Measurements from ENCODE around the gene TNS2. TPM values are rescaled to one million over a fixed set of nuclear protein-coding genes. Genes with fewer than 3 reads are reported as not detected.
A peak's percentile ranks its signal among the peaks of the same experiment; 100 is the strongest.

TNS2 gene
- total and polyA plus RNA-seq, 2 of the 13 experiments (the other 11 are each of a cell fraction or from before 2014, with no cell fraction given) = 8.9 to 20.4 TPM

DNA sequence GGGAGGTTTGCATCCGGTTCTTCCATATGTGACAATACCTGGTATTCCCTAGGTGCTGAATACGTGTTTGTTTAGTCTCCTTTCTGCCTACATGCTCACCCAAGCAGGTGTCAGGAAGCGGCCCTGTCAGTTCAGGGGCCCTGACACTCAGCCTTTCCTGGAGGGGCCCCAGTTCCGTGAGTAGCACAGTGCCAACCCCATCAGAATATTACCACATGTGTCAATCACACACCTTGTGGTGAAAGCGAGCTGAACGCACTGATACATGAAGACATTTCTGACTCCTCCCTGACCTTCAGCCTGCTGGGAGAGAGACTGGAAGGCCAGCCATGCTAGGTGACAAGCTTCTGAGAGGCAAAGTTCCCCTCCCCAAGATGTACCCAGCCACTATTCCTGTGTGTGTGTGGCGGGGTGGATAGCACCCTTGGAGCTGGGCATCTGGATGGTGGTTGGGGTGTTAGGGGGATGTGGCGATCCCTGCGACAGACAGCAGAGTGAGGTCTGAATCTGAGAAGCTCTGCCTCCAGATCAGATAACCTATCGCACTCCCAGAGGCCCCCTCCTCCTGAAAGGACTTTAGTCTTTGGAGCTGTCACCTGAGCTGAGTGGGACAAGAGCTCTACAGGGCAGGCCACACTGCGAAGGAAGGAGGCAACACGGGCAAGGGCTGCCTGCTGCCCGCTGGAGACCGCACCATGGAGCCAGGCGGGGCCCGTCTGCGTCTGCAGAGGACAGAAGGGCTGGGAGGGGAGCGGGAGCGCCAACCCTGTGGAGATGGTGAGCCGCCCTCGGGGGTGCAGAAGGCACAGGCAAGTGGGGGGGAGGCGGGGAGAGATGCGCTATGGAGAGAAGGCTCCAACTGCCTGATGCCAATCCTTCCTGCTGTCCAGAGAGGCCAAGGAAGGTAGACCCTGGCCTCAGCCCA is 53.3 kb downstream of the TNS2 start, which contains the start of gene SOAT2 (continued):
- TF ChIP-seq CBX5 (CRISPR knock-in tag; IDR thresholded peaks at IDR 0.05; ENCODE audit: borderline replicate concordance) = no peak
- no peak for TF ChIP-seq KLF11 (CRISPR knock-in tag; IDR thresholded peaks at IDR 0.05)
- no peak for TF ChIP-seq ZNF746 (CRISPR knock-in tag; IDR thresholded peaks at IDR 0.05)
- TF ChIP-seq GLI4 (CRISPR knock-in tag; IDR thresholded peaks at IDR 0.05; ENCODE audit: borderline replicate concordance) = no peak
- peak; percentile 82 for TF ChIP-seq ZFX (CRISPR knock-in tag; IDR thresholded peaks at IDR 0.05; ENCODE audit: low read depth)
- TF ChIP-seq, protein P1, sequence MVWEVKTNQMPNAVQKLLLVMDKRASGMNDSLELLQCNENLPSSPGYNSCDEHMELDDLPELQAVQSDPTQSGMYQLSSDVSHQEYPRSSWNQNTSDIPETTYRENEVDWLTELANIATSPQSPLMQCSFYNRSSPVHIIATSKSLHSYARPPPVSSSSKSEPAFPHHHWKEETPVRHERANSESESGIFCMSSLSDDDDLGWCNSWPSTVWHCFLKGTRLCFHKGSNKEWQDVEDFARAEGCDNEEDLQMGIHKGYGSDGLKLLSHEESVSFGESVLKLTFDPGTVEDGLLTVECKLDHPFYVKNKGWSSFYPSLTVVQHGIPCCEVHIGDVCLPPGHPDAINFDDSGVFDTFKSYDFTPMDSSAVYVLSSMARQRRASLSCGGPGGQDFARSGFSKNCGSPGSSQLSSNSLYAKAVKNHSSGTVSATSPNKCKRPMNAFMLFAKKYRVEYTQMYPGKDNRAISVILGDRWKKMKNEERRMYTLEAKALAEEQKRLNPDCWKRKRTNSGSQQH (CRISPR knock-in tag; IDR thresholded peaks at IDR 0.05; ENCODE audit: low read depth) = peak; percentile 60; the same call in 1 of the 2 replicates
- TF ChIP-seq ATF1 (CRISPR knock-in tag; IDR thresholded peaks at IDR 0.05) = no peak
- no peak for TF ChIP-seq ZNF747 (CRISPR knock-in tag; IDR thresholded peaks at IDR 0.05; ENCODE audit: borderline replicate concordance)
- TF ChIP-seq ZNF619 (CRISPR knock-in tag; IDR thresholded peaks at IDR 0.05) = no peak
- TF ChIP-seq, protein P2, sequence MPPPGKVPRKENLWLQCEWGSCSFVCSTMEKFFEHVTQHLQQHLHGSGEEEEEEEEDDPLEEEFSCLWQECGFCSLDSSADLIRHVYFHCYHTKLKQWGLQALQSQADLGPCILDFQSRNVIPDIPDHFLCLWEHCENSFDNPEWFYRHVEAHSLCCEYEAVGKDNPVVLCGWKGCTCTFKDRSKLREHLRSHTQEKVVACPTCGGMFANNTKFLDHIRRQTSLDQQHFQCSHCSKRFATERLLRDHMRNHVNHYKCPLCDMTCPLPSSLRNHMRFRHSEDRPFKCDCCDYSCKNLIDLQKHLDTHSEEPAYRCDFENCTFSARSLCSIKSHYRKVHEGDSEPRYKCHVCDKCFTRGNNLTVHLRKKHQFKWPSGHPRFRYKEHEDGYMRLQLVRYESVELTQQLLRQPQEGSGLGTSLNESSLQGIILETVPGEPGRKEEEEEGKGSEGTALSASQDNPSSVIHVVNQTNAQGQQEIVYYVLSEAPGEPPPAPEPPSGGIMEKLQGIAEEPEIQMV (CRISPR knock-in tag; IDR thresholded peaks at IDR 0.05; ENCODE audit: low read depth) = peak; percentile 13; the same call in 1 of the 2 replicates
- TF ChIP-seq GATAD2A (CRISPR knock-in tag; IDR thresholded peaks at IDR 0.05) = peak; percentile 55; the same call in 1 of the 2 replicates
- TF ChIP-seq, protein P3, sequence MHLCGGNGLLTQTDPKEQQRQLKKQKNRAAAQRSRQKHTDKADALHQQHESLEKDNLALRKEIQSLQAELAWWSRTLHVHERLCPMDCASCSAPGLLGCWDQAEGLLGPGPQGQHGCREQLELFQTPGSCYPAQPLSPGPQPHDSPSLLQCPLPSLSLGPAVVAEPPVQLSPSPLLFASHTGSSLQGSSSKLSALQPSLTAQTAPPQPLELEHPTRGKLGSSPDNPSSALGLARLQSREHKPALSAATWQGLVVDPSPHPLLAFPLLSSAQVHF (CRISPR knock-in tag; IDR thresholded peaks at IDR 0.05) = peak; percentile 83; the same call in 1 of the 2 replicates
- TF ChIP-seq ZNF264 (CRISPR knock-in tag; IDR thresholded peaks at IDR 0.05) = peak; percentile 57; the same call in 1 of the 2 replicates
- TF ChIP-seq, protein P4, sequence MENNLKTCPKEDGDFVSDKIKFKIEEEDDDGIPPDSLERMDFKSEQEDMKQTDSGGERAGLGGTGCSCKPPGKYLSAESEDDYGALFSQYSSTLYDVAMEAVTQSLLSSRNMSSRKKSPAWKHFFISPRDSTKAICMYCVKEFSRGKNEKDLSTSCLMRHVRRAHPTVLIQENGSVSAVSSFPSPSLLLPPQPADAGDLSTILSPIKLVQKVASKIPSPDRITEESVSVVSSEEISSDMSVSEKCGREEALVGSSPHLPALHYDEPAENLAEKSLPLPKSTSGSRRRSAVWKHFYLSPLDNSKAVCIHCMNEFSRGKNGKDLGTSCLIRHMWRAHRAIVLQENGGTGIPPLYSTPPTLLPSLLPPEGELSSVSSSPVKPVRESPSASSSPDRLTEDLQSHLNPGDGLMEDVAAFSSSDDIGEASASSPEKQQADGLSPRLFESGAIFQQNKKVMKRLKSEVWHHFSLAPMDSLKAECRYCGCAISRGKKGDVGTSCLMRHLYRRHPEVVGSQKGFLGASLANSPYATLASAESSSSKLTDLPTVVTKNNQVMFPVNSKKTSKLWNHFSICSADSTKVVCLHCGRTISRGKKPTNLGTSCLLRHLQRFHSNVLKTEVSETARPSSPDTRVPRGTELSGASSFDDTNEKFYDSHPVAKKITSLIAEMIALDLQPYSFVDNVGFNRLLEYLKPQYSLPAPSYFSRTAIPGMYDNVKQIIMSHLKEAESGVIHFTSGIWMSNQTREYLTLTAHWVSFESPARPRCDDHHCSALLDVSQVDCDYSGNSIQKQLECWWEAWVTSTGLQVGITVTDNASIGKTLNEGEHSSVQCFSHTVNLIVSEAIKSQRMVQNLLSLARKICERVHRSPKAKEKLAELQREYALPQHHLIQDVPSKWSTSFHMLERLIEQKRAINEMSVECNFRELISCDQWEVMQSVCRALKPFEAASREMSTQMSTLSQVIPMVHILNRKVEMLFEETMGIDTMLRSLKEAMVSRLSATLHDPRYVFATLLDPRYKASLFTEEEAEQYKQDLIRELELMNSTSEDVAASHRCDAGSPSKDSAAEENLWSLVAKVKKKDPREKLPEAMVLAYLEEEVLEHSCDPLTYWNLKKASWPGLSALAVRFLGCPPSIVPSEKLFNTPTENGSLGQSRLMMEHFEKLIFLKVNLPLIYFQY (CRISPR knock-in tag; IDR thresholded peaks at IDR 0.05; ENCODE audit: borderline replicate concordance) = no peak
- TF ChIP-seq NCOA5 (CRISPR knock-in tag; IDR thresholded peaks at IDR 0.05) = no peak
- TF ChIP-seq ISL2 (CRISPR knock-in tag; IDR thresholded peaks at IDR 0.05) = no peak
- TF ChIP-seq PITX1 (CRISPR knock-in tag; IDR thresholded peaks at IDR 0.05) = no peak
- TF ChIP-seq GATAD1 (CRISPR knock-in tag; IDR thresholded peaks at IDR 0.05) = peak; percentile 22; the same call in 1 of the 2 replicates
- TF ChIP-seq GABPA (IDR thresholded peaks at IDR 0.05; ENCODE audit: low read depth, low read length) = no peak
- TF ChIP-seq GABPA (CRISPR knock-in tag; IDR thresholded peaks at IDR 0.05; ENCODE audit: low read depth) = peak; percentile 3; the same call in 1 of the 2 replicates
- TF ChIP-seq GTF2F1 (IDR thresholded peaks at IDR 0.05; ENCODE audit: low read length) = no peak
- 0 out of 2 replicates have a peak, but pooled peaks have one; percentile 31 for TF ChIP-seq ARNT2 (CRISPR knock-in tag; IDR thresholded peaks at IDR 0.05; ENCODE audit: low read depth)
- TF ChIP-seq ZNF788 (CRISPR knock-in tag; IDR thresholded peaks at IDR 0.05; ENCODE audit: borderline replicate concordance) = peak; percentile 20; the same call in 1 of the 2 replicates

Data from HepG2 (cell line).